Measurements from ENCODE around the gene LENG9.

The LENG9 gene

GRCh38 chr19:54434112-54434872 lies 29.3 kb downstream of the LENG9 start:
- no peak for TF ChIP-seq CTCF (conservative IDR thresholded peaks at IDR 0.05)
- no peak overlapping the region for H3K27ac ChIP-seq

- TF ChIP-seq CTCF (conservative IDR thresholded peaks at IDR 0.05), result no peak
- H3K27ac ChIP-seq, result no peak overlapping the region
These were observed 29.9 kb downstream of the LENG9 start for GRCh38 chr19:54433697-54434096.

GRCh38 chr19:54432144-54432738 lies 31.3 kb downstream of the LENG9 start:
- H3K27ac ChIP-seq, result peak overlapping the region; percentile 90

GRCh38 chr19:54431255-54431838 lies 32.2 kb downstream of the LENG9 start:
- H3K27ac ChIP-seq, result peak overlapping the region; percentile 90
- peak; percentile 24 for TF ChIP-seq CTCF (conservative IDR thresholded peaks at IDR 0.05)

More at GRCh38 chr19:54432144-54432738, 31.3 kb downstream of the LENG9 start:
- no peak for TF ChIP-seq CTCF (conservative IDR thresholded peaks at IDR 0.05)

GRCh38 chr19:54430306-54431254 lies 33.0 kb downstream of the LENG9 start:
- H3K27ac ChIP-seq, result peak overlapping the region; percentile 90
- TF ChIP-seq CTCF (conservative IDR thresholded peaks at IDR 0.05), result peak; percentile 75

- no peak for TF ChIP-seq CTCF (conservative IDR thresholded peaks at IDR 0.05)
- H3K27ac ChIP-seq, result peak overlapping the region; percentile 90; the same call in 1 of the 2 replicates
These were observed 33.9 kb downstream of the LENG9 start for GRCh38 chr19:54429545-54430227.

Measured in VCaP (cell line).